ENCODE data around the gene HOMER3. TPM values are rescaled to one million over a fixed set of nuclear protein-coding genes. Genes with fewer than 3 reads are reported as not detected.

Gene HOMER3
- total RNA-seq, 1 donor from 2014 or later: 30.9 TPM

GRCh38 chr19:18943465-18943864, 2.4 kb upstream of the HOMER3 start:
- Histone ChIP-seq H3K27me3 (no peaks in the 10 kb centered on the region), H3K4me1 (peaks cover 29% of the 10 kb centered on the region), H3K9me3 (no peaks in the 10 kb centered on the region), H3K36me3 (peaks cover 0 to 2% of the 10 kb centered on the region in 2 donors), H3K27ac (no peak overlapping the region), H3K4me3 (no peak overlapping the region)
- TF ChIP-seq POLR2AphosphoS5 (IDR thresholded peaks at IDR 0.05; ENCODE audit: insufficient read depth in 1 of 2, low read depth in 1 of 2): no peak
- TF ChIP-seq POLR2A (IDR thresholded peaks at IDR 0.05): no peak
- no peak for TF ChIP-seq CTCF (IDR thresholded peaks at IDR 0.05)
- no peak for DNase-seq (ENCODE audit: extremely low spot score in 2 of 2)
- intact Hi-C loops (cut with DNase I): no loop called here

GRCh38 chr19:18942692-18943091, 1.7 kb upstream of the HOMER3 start:
- Histone ChIP-seq H3K36me3 (peaks cover 0 to 6% of the 10 kb centered on the region in 2 donors), H3K4me3 (no peak overlapping the region), H3K27me3 (no peaks in the 10 kb centered on the region), H3K9me3 (no peaks in the 10 kb centered on the region), H3K4me1 (peaks cover 29% of the 10 kb centered on the region), H3K27ac (no peak overlapping the region)
- DNase-seq (ENCODE audit: extremely low spot score in 2 of 2): no peak
- intact Hi-C loops (cut with DNase I): no loop called here
- TF ChIP-seq POLR2A (IDR thresholded peaks at IDR 0.05) (no peak), POLR2AphosphoS5 (IDR thresholded peaks at IDR 0.05; ENCODE audit: insufficient read depth in 1 of 2, low read depth in 1 of 2) (no peak), CTCF (IDR thresholded peaks at IDR 0.05) (no peak)

GRCh38 chr19:18941628-18942354, 774 bp upstream of the HOMER3 start:
- H3K9me3 ChIP-seq: no peaks in the 10 kb centered on the region
- no peak for TF ChIP-seq CTCF (IDR thresholded peaks at IDR 0.05)
- intact Hi-C loops (cut with DNase I): no loop called here
- peak overlapping the region; percentile 21 to 94 for H3K4me3 ChIP-seq
- peak overlapping the region; percentile 59 for H3K27ac ChIP-seq
- H3K27me3 ChIP-seq: no peaks in the 10 kb centered on the region
- peaks cover 29% of the 10 kb centered on the region for H3K4me1 ChIP-seq
- no peak for DNase-seq (ENCODE audit: extremely low spot score in 2 of 2)
- peaks cover 0 to 6% of the 10 kb centered on the region in 2 donors for H3K36me3 ChIP-seq

GRCh38 chr19:18939922-18940768, 872 bp downstream of the HOMER3 start:
- intact Hi-C loops (cut with DNase I): no loop called here
- Histone ChIP-seq H3K27me3 (no peaks in the 10 kb centered on the region), H3K36me3 (peaks cover 0 to 6% of the 10 kb centered on the region in 2 donors), H3K4me3 (peak overlapping the region; percentile 79 to 94), H3K9me3 (no peaks in the 10 kb centered on the region), H3K4me1 (peaks cover 29% of the 10 kb centered on the region), H3K27ac (peak overlapping the region; percentile 84)
- peak in 1 of 2 donors; percentile 78 for TF ChIP-seq POLR2AphosphoS5 (IDR thresholded peaks at IDR 0.05; ENCODE audit: insufficient read depth in 1 of 2, low read depth in 1 of 2)
- TF ChIP-seq POLR2A (IDR thresholded peaks at IDR 0.05): peak in 1 of 2 donors; percentile 14
- no peak for TF ChIP-seq CTCF (IDR thresholded peaks at IDR 0.05)
- DNase-seq (ENCODE audit: extremely low spot score in 2 of 2): no peak

- peak overlapping the region; percentile 84 for H3K27ac ChIP-seq
- H3K9me3 ChIP-seq: no peaks in the 10 kb centered on the region
- no peak for TF ChIP-seq POLR2A (IDR thresholded peaks at IDR 0.05)
- no peak for TF ChIP-seq CTCF (IDR thresholded peaks at IDR 0.05)
- no peak for TF ChIP-seq POLR2AphosphoS5 (IDR thresholded peaks at IDR 0.05; ENCODE audit: insufficient read depth in 1 of 2, low read depth in 1 of 2)
- peaks cover 29% of the 10 kb centered on the region for H3K4me1 ChIP-seq
- no peaks in the 10 kb centered on the region for H3K27me3 ChIP-seq
- no peak overlapping the region for H3K4me3 ChIP-seq
- intact Hi-C loops (cut with DNase I): no loop called here
- peaks cover 0 to 8% of the 10 kb centered on the region in 2 donors for H3K36me3 ChIP-seq
- no peak for DNase-seq (ENCODE audit: extremely low spot score in 2 of 2)
Measured at GRCh38 chr19:18939163-18939562, 1.9 kb downstream of the HOMER3 start.

All from vagina (tissue), 2 donors.